Stimulated activated memory B cell treated with anti-CD40 and anti-IgM and Interleukin-4, amounts not matched to agents 10 μg/mL and 1 μg/mL and 100 μg/mL, for 72 hours (primary cell): ENCODE measurements around the gene USP30.

Source experiments
- ATAC-seq: fragments of 150-1000 bp; cut with Tn5 transposase; 2 replicates; pipeline ENCODE4 v1.10.0; 2021
- H3K27ac Mint-ChIP-seq: one replicate; pipeline ENCODE4 v1.8.0; 2022; ENCODE audit warnings: mild to moderate bottlenecking, mixed read lengths
- H3K27me3 Mint-ChIP-seq: one replicate; pipeline ENCODE4 v1.8.0; 2022; ENCODE audit warnings: mixed read lengths
- H3K36me3 Mint-ChIP-seq: one replicate; pipeline ENCODE4 v1.8.0; 2022; ENCODE audit warnings: mixed read lengths
- H3K4me1 Mint-ChIP-seq: one replicate; pipeline ENCODE4 v1.8.0; 2022; ENCODE audit warnings: mixed read lengths
- H3K4me3 Mint-ChIP-seq: one replicate; pipeline ENCODE4 v1.8.0; 2022; ENCODE audit warnings: mild to moderate bottlenecking, moderate library complexity, mixed read lengths
- H3K9me3 Mint-ChIP-seq: one replicate; pipeline ENCODE4 v1.8.0; 2022; ENCODE audit warnings: mixed read lengths

The USP30 gene

DNA sequence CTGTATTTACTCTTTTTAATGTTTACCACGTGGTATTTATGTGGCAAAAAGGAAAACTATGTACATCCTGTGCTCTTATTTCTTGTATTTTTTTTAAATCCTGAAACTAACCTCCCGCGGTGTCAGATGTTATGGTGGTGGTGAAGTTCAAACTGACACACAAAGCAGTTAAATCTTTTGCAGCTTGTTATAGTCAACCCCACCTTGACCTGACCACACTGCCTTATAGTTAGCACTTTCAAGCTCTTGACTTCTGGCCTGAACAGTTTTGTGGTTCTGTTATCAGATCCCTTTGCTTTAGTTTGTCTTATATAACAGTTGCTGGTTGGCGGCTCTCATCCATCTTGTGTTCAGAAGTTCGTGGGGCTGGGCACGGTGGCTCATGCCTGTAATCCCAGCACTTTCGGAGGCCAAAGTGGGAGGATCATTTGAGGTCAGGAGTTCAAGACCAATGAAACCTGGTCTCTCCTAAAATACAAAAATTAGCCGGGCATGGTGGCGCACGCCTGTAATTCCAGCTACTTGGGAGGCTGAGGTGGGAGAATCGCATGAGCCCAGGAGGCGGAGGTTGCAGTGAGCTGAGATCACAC lies 47.1 kb downstream of the USP30 start:
- Mint-ChIP-seq H3K27me3 (no peaks in the 10 kb centered on the region), H3K4me3 (no peak overlapping the region), H3K4me1 (peaks cover 27% of the 10 kb centered on the region), H3K9me3 (no peaks in the 10 kb centered on the region), H3K36me3 (peaks cover 10% of the 10 kb centered on the region), H3K27ac (peak overlapping the region; percentile 45)
- no peak for ATAC-seq

DNA sequence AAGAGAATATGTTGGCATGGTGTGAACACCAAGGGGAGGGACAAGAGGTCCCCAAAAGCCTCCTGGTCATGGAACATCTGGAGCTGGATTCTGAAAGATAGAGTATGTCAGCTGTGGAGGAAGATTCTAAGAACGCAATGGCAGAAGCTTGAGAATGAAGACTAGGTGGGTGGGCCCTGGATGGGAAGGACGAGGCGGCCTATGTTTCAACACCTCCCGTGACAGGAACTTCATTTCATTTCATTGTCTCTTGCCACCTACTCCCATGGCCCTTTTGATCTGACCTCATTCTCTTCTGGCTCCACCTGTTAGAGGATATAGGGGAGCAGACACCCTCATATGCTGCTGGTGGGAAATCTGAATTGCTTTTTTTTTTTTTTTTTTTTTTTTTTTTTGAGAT lies 48.4 kb downstream of the USP30 start:
- peaks cover 18% of the 10 kb centered on the region for H3K36me3 Mint-ChIP-seq
- H3K4me3 Mint-ChIP-seq = no peak overlapping the region
- no peaks in the 10 kb centered on the region for H3K27me3 Mint-ChIP-seq

DNA sequence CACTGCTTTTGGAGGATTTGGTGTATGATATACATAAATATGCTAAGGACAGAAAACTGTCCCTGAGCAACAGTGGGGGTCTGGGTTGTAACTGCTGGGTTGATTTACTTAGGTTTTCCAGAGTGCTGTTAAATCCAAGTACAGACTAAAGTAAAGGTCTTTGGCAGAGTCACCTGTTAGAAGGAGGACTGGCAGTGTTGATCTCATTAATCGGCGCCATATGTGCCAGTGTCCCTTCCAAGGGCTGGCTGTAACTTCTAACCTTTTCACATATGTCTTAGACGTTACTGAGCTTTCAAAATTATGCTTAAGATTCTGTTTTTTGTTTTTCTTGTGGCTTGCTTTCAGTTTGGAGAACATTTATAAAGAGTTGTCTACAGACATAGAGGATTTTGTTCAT lies 50.1 kb downstream of the USP30 start:
- H3K27ac Mint-ChIP-seq = no peak overlapping the region
- no peaks in the 10 kb centered on the region for H3K27me3 Mint-ChIP-seq
- H3K4me3 Mint-ChIP-seq = no peak overlapping the region
- peaks cover 25% of the 10 kb centered on the region for H3K36me3 Mint-ChIP-seq
- ATAC-seq = no peak
- H3K9me3 Mint-ChIP-seq = no peaks in the 10 kb centered on the region
- peaks cover 27% of the 10 kb centered on the region for H3K4me1 Mint-ChIP-seq

More for the DNA sequence above, 48.4 kb downstream of the USP30 start:
- Mint-ChIP-seq H3K4me1 (peaks cover 27% of the 10 kb centered on the region), H3K27ac (no peak overlapping the region), H3K9me3 (no peaks in the 10 kb centered on the region)
- ATAC-seq = no peak

- Mint-ChIP-seq H3K9me3 (no peaks in the 10 kb centered on the region), H3K4me3 (no peak overlapping the region), H3K36me3 (peaks cover 32% of the 10 kb centered on the region), H3K4me1 (peaks cover 5% of the 10 kb centered on the region), H3K27me3 (no peaks in the 10 kb centered on the region), H3K27ac (no peak overlapping the region)
- ATAC-seq = no peak
Measured at GRCh38 chr12:109105176-109105575, 52.8 kb downstream of the USP30 start.

GRCh38 chr12:109109746-109110350 lies 57.5 kb downstream of the USP30 start:
- ATAC-seq = no peak
- H3K4me3 Mint-ChIP-seq = no peak overlapping the region
- no peaks in the 10 kb centered on the region for H3K27me3 Mint-ChIP-seq
- H3K36me3 Mint-ChIP-seq = peaks cover 19% of the 10 kb centered on the region
- no peaks in the 10 kb centered on the region for H3K4me1 Mint-ChIP-seq
- H3K9me3 Mint-ChIP-seq = no peaks in the 10 kb centered on the region
- H3K27ac Mint-ChIP-seq = no peak overlapping the region

- peak overlapping the region; percentile 80 for H3K4me3 Mint-ChIP-seq
- ATAC-seq = peak; percentile 88
- H3K4me1 Mint-ChIP-seq = no peaks in the 10 kb centered on the region
- no peaks in the 10 kb centered on the region for H3K9me3 Mint-ChIP-seq
- H3K27me3 Mint-ChIP-seq = no peaks in the 10 kb centered on the region
- peak overlapping the region; percentile 51 for H3K27ac Mint-ChIP-seq
- H3K36me3 Mint-ChIP-seq = peaks cover 10% of the 10 kb centered on the region
Measured at GRCh38 chr12:109110988-109111495, 58.7 kb downstream of the USP30 start.

GRCh38 chr12:109112720-109113465 lies 60.5 kb downstream of the USP30 start:
- no peaks in the 10 kb centered on the region for H3K9me3 Mint-ChIP-seq
- no peaks in the 10 kb centered on the region for H3K4me1 Mint-ChIP-seq
- peaks cover 4% of the 10 kb centered on the region for H3K36me3 Mint-ChIP-seq
- H3K4me3 Mint-ChIP-seq = no peak overlapping the region
- no peak overlapping the region for H3K27ac Mint-ChIP-seq
- ATAC-seq = no peak
- no peaks in the 10 kb centered on the region for H3K27me3 Mint-ChIP-seq

- H3K27ac Mint-ChIP-seq = no peak overlapping the region
- no peak for ATAC-seq
- no peaks in the 10 kb centered on the region for H3K9me3 Mint-ChIP-seq
- H3K4me1 Mint-ChIP-seq = no peaks in the 10 kb centered on the region
- H3K36me3 Mint-ChIP-seq = no peaks in the 10 kb centered on the region
- no peaks in the 10 kb centered on the region for H3K27me3 Mint-ChIP-seq
- H3K4me3 Mint-ChIP-seq = no peak overlapping the region
Measured at GRCh38 chr12:109113661-109114321, 61.4 kb downstream of the USP30 start.

GRCh38 chr12:109114644-109115043 lies 62.3 kb downstream of the USP30 start:
- no peaks in the 10 kb centered on the region for H3K27me3 Mint-ChIP-seq
- H3K9me3 Mint-ChIP-seq = no peaks in the 10 kb centered on the region
- H3K4me3 Mint-ChIP-seq = no peak overlapping the region
- no peaks in the 10 kb centered on the region for H3K36me3 Mint-ChIP-seq
- H3K4me1 Mint-ChIP-seq = no peaks in the 10 kb centered on the region
- ATAC-seq = no peak
- no peak overlapping the region for H3K27ac Mint-ChIP-seq

GRCh38 chr12:109115404-109115757 lies 63.0 kb downstream of the USP30 start:
- ATAC-seq = no peak
- H3K4me3 Mint-ChIP-seq = no peak overlapping the region
- no peaks in the 10 kb centered on the region for H3K9me3 Mint-ChIP-seq
- no peaks in the 10 kb centered on the region for H3K4me1 Mint-ChIP-seq
- no peaks in the 10 kb centered on the region for H3K27me3 Mint-ChIP-seq
- H3K27ac Mint-ChIP-seq = no peak overlapping the region
- no peaks in the 10 kb centered on the region for H3K36me3 Mint-ChIP-seq

DNA sequence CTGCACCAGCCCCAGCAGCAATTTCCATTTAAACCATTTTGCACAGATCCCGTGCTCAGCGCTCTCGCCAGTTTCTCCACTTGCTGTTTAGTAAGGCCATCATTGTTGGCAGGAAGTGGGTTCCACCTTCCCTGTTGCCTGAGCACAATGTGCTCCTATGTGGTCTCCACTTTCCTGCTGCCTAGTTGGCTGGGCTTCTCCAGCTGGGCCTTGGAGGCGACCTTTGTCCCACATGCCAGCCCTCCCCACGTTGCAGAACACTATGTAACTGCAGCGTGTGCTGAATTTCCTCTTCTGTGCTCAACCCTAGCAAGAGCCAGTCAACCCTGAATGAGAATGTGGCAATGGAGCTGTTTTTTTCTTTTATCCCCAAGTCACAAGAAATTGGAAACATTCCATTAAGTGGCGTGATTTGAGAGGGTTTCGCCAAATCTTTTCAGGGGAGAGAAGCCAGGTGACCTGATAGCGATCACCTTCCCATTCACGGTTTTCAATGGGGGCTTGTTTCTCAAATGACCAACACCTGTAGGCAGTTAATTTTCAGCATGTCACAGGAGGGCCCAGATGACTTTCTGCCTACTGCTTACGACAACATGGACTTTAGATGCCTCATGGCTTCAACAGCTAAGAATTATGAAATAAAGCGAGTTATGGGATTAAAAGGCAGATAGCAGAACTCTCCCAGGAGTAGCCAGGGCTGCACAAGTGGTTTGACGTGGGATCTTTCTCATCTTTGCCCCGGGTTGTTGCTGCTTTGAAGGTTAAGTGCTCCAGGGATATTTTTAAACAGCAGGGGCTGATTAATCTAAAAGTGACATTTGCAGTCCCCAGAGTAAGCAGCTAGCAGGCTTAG lies 63.6 kb downstream of the USP30 start, which contains the start of gene ACACB:
ACACB (plus strand) TSS at position 830 of the 853 bp plus-strand sequence. CDS start 22,819 bp downstream, outside the sequence.
- ATAC-seq = no peak
- Mint-ChIP-seq H3K9me3 (no peaks in the 10 kb centered on the region), H3K27ac (no peak within 1 kb of the TSS), H3K4me3 (no peak within 1 kb of the TSS), H3K4me1 (no peaks in the 10 kb centered on the region), H3K27me3 (no peaks in the 10 kb centered on the region), H3K36me3 (no peaks in the 10 kb centered on the region)

GRCh38 chr12:109116611-109116949 lies 64.2 kb downstream of the USP30 start:
- no peaks in the 10 kb centered on the region for H3K4me1 Mint-ChIP-seq
- no peaks in the 10 kb centered on the region for H3K27me3 Mint-ChIP-seq

DNA sequence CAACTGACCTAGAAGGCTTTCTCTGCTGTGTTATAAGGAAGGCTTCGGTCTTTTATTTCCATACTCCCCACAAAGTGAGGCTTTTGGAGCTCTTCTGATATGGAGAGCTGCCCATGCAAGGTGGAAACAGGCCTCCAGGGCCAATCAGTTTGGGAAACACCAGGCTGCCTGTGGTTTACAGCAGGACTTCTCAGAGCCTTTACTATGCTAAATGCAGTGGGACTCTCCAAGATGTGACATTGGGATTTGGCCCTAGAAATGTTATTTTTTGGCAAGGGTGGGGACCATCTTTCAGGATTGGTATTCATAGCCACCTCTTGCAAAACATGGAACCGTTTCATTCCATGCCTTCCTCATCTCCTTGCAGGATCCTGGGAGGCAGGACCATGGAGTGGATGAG lies 67.7 kb downstream of the USP30 start:
- no peak for ATAC-seq
- Mint-ChIP-seq H3K36me3 (no peaks in the 10 kb centered on the region), H3K4me1 (no peaks in the 10 kb centered on the region), H3K9me3 (no peaks in the 10 kb centered on the region), H3K4me3 (no peak overlapping the region), H3K27ac (no peak overlapping the region), H3K27me3 (no peaks in the 10 kb centered on the region)

More at GRCh38 chr12:109116611-109116949, 64.2 kb downstream of the USP30 start:
- ATAC-seq = no peak
- Mint-ChIP-seq H3K9me3 (no peaks in the 10 kb centered on the region), H3K27ac (no peak overlapping the region), H3K36me3 (no peaks in the 10 kb centered on the region), H3K4me3 (no peak overlapping the region)

- Mint-ChIP-seq H3K36me3 (no peaks in the 10 kb centered on the region), H3K27ac (no peak overlapping the region), H3K4me3 (no peak overlapping the region), H3K27me3 (no peaks in the 10 kb centered on the region), H3K4me1 (no peaks in the 10 kb centered on the region), H3K9me3 (no peaks in the 10 kb centered on the region)
- ATAC-seq = no peak
Measured at GRCh38 chr12:109120557-109120956, 68.2 kb downstream of the USP30 start.
